Measurements from ENCODE around the gene LBHD2. TPM values are rescaled to one million over a fixed set of nuclear protein-coding genes. Genes with fewer than 3 reads are reported as not detected.
"Not testable (repeated sequence)": the region's sequence is repeated elsewhere in the genome, so short reads cannot be mapped to it uniquely, and the experiment has no call there.

The LBHD2 gene
- total RNA-seq, 2 donors from 2014 or later, result not detected

- intact Hi-C loops (cut with DNase I), result no loop called here
- H3K27ac ChIP-seq, result no peak overlapping the region
- no peaks in the 10 kb centered on the region for H3K9me3 ChIP-seq
- WGBS, 2 donors, result 82 to 87% methylated on average over 10 of the region's 10 CpGs
- H3K36me3 ChIP-seq (replicated peaks in 1 of 2; ENCODE audit: insufficient read depth in 1 of 2, low read depth in 2 of 2), result no peaks in the 10 kb centered on the region
- no peaks in the 10 kb centered on the region for H3K27me3 ChIP-seq
- TF ChIP-seq CTCF (IDR thresholded peaks at IDR 0.05) (no peak), POLR2A (IDR thresholded peaks at IDR 0.05) (no peak)
- no peak overlapping the region for H3K4me3 ChIP-seq
- DNase-seq (no peak), ATAC-seq (no peak)
- peaks cover 31% of the 10 kb centered on the region for H3K4me1 ChIP-seq
Measured at GRCh38 chr14:103115845-103116572, 32.0 kb downstream of the LBHD2 start.

GRCh38 chr14:103116636-103117035 lies 32.6 kb downstream of the LBHD2 start:
- intact Hi-C loops (cut with DNase I), result no loop called here
- H3K9me3 ChIP-seq, result no peaks in the 10 kb centered on the region
- 81 to 83% methylated on average over 17 of the region's 17 CpGs for WGBS, 2 donors
- DNase-seq (no peak), ATAC-seq (no peak)
- H3K36me3 ChIP-seq (replicated peaks in 1 of 2; ENCODE audit: insufficient read depth in 1 of 2, low read depth in 2 of 2), result no peaks in the 10 kb centered on the region
- H3K4me1 ChIP-seq, result peaks cover 31% of the 10 kb centered on the region
- H3K4me3 ChIP-seq, result no peak overlapping the region
- TF ChIP-seq POLR2A (IDR thresholded peaks at IDR 0.05) (no peak), CTCF (IDR thresholded peaks at IDR 0.05) (no peak)
- no peaks in the 10 kb centered on the region for H3K27me3 ChIP-seq
- H3K27ac ChIP-seq, result no peak overlapping the region

GRCh38 chr14:103117499-103117898 lies 33.5 kb downstream of the LBHD2 start:
- H3K27me3 ChIP-seq; DNase-seq; ATAC-seq; H3K9me3 ChIP-seq; H3K27ac ChIP-seq; H3K36me3 ChIP-seq (replicated peaks in 1 of 2; ENCODE audit: insufficient read depth in 1 of 2, low read depth in 2 of 2); H3K4me3 ChIP-seq; intact Hi-C loops (cut with DNase I): not testable (repeated sequence)
- 90 to 92% methylated on average over 7 of the region's 7 CpGs for WGBS, 2 donors
- H3K4me1 ChIP-seq, result peaks cover 29% of the 10 kb centered on the region

- DNase-seq (peak in 2 of 4 donors; percentile 50 to 70), ATAC-seq (no peak)
- WGBS, 2 donors, result 48 to 55% methylated on average over 8 to 10 of the region's 10 CpGs
- intact Hi-C loops (cut with DNase I), result no loop called here
- H3K36me3 ChIP-seq (replicated peaks in 1 of 2; ENCODE audit: insufficient read depth in 1 of 2, low read depth in 2 of 2), result no peaks in the 10 kb centered on the region
- no peak overlapping the region for H3K4me3 ChIP-seq
- H3K4me1 ChIP-seq, result peaks cover 30% of the 10 kb centered on the region
- no peaks in the 10 kb centered on the region for H3K27me3 ChIP-seq
- TF ChIP-seq CTCF (IDR thresholded peaks at IDR 0.05) (no peak), POLR2A (IDR thresholded peaks at IDR 0.05) (no peak)
- H3K9me3 ChIP-seq, result no peaks in the 10 kb centered on the region
- peak overlapping the region in 2 of 4 donors; percentile 43 to 59 for H3K27ac ChIP-seq
Measured at GRCh38 chr14:103118018-103118662, 34.1 kb downstream of the LBHD2 start.

GRCh38 chr14:103118663-103119404 lies 34.8 kb downstream of the LBHD2 start:
- H3K4me3 ChIP-seq, result no peak overlapping the region
- no peak for TF ChIP-seq CTCF (IDR thresholded peaks at IDR 0.05)
- no peak for ATAC-seq
- peak overlapping the region in 2 of 4 donors; percentile 43 to 59 for H3K27ac ChIP-seq
- no peaks in the 10 kb centered on the region for H3K9me3 ChIP-seq
- peak in 1 of 4 donors; percentile 84 for DNase-seq
- peaks cover 36% of the 10 kb centered on the region for H3K4me1 ChIP-seq
- no peaks in the 10 kb centered on the region for H3K36me3 ChIP-seq (replicated peaks in 1 of 2; ENCODE audit: insufficient read depth in 1 of 2, low read depth in 2 of 2)
- intact Hi-C loops (cut with DNase I), result no loop called here
- no peaks in the 10 kb centered on the region for H3K27me3 ChIP-seq
- 68 to 73% methylated on average over 9 of the region's 9 CpGs for WGBS, 2 donors

GRCh38 chr14:103119527-103119926 lies 35.5 kb downstream of the LBHD2 start:
- intact Hi-C loops (cut with DNase I); H3K36me3 ChIP-seq (replicated peaks in 1 of 2; ENCODE audit: insufficient read depth in 1 of 2, low read depth in 2 of 2); H3K27me3 ChIP-seq; H3K4me3 ChIP-seq; ATAC-seq; DNase-seq; H3K9me3 ChIP-seq: not testable (repeated sequence)
- Histone ChIP-seq H3K4me1 (peaks cover 43% of the 10 kb centered on the region), H3K27ac (peak overlapping the region in 1 of 4 donors; percentile 45)
- WGBS, 2 donors, result 86 to 87% methylated on average over 8 of the region's 8 CpGs
